Esophagus squamous epithelium (tissue), 4 donors: Measurements from ENCODE around the gene IWS1.

Experiments
- CTCF ChIP-seq, 6 experiments: fragments of 450-650 bp in 4 of 6; fragments of 200-600 bp in 2 of 6; sonication (generic) in 2 of 6; IDR thresholded peaks; one replicate each; pipeline ENCODE4 v1.5.1; 2016 to 2019; ENCODE audit warnings: antibody characterized with exemption in 6 of 6, mild to moderate bottlenecking in 4 of 6, moderate library complexity in 4 of 6
- POLR2A ChIP-seq, 4 donors: fragments of 450-650 bp; IDR thresholded peaks; one replicate each; pipeline ENCODE4 v1.6.1; 2017; ENCODE audit warnings: antibody characterized with exemption in 4 of 4, mild to moderate bottlenecking in 4 of 4, moderate library complexity in 3 of 4

- TF ChIP-seq CTCF (IDR thresholded peaks at IDR 0.05), result no peak
- TF ChIP-seq POLR2A (IDR thresholded peaks at IDR 0.05), result no peak
Observed at GRCh38 chr2:127535918-127536317, 9.6 kb upstream of the IWS1 start.
